Muscle of arm (tissue), 12 donors: ENCODE data around the gene GMPR. TPM values are rescaled to one million over a fixed set of nuclear protein-coding genes. Genes with fewer than 3 reads are reported as not detected.
A peak's percentile ranks its signal among the peaks of the same experiment; 100 is the strongest.

Experiments used
- DNase-seq: peaks from one replicate; pipeline ENCODE4 v3.0.0-alpha.2; 2013
- polyA plus RNA-seq, 12 donors: library from polyadenylated mRNA; unstranded; fragments of 120-200 nt; gene quantifications; one replicate each; pipeline ENCODE4 v1.2.1, GENCODE V29; 2013; ENCODE audit not compliant: insufficient read length in 12 of 12

Gene GMPR
- polyA plus RNA-seq, 12 donors, result 17.1 to 62.1 (median 51.7) TPM; not detected in 1

GRCh38 chr6:16294371-16294770, 56.0 kb downstream of the GMPR start:
- no peak for DNase-seq

- no peak for DNase-seq
Measured at GRCh38 chr6:16295060-16295459, 56.7 kb downstream of the GMPR start.

GRCh38 chr6:16295471-16295870, 57.1 kb downstream of the GMPR start:
- no peak for DNase-seq

- DNase-seq, result no peak
Measured at GRCh38 chr6:16296061-16296670, 57.8 kb downstream of the GMPR start.

GRCh38 chr6:16299861-16300260, 61.5 kb downstream of the GMPR start:
- DNase-seq, result no peak

- no peak for DNase-seq
Measured at GRCh38 chr6:16301511-16301910, 63.1 kb downstream of the GMPR start.

- DNase-seq, result no peak
Measured at GRCh38 chr6:16302721-16303552, 64.5 kb downstream of the GMPR start.

GRCh38 chr6:16305246-16305725, 66.9 kb downstream of the GMPR start:
- no peak for DNase-seq

- DNase-seq, result no peak
Measured at GRCh38 chr6:16305788-16306187, 67.4 kb downstream of the GMPR start.

- no peak for DNase-seq
Measured at GRCh38 chr6:16306334-16306733, 67.9 kb downstream of the GMPR start.

GRCh38 chr6:16311763-16312162, 73.4 kb downstream of the GMPR start:
- DNase-seq, result no peak

- no peak for DNase-seq
Measured at GRCh38 chr6:16313732-16314131, 75.3 kb downstream of the GMPR start.

- DNase-seq, result no peak
Measured at GRCh38 chr6:16314296-16314695, 75.9 kb downstream of the GMPR start.

- no peak for DNase-seq
Measured at GRCh38 chr6:16316741-16317251, 78.4 kb downstream of the GMPR start.

GRCh38 chr6:16318538-16318937, 80.2 kb downstream of the GMPR start:
- no peak for DNase-seq

- no peak for DNase-seq
Measured at GRCh38 chr6:16318953-16319720, 80.8 kb downstream of the GMPR start.

- peak; percentile 70 for DNase-seq
Measured at GRCh38 chr6:16319813-16320532, 81.6 kb downstream of the GMPR start.

- DNase-seq, result no peak
Measured at GRCh38 chr6:16320533-16321340, 82.3 kb downstream of the GMPR start.

GRCh38 chr6:16321341-16321710, 82.9 kb downstream of the GMPR start:
- no peak for DNase-seq

- no peak for DNase-seq
Measured at GRCh38 chr6:16321826-16322225, 83.4 kb downstream of the GMPR start.
